Testis (tissue), 2 donors: ENCODE data around the gene WFDC1.

ENCODE experiments used
- CTCF ChIP-seq, 3 experiments: fragments of 450-650 bp in 2 of 3; fragments of 200-600 bp in 1 of 3; sonication (generic) in 1 of 3; IDR thresholded peaks; one replicate each; pipeline ENCODE4 v1.5.1; 2016 to 2019; ENCODE audit warnings: antibody characterized with exemption in 3 of 3, mild to moderate bottlenecking in 2 of 3, moderate library complexity in 1 of 3
- POLR2A ChIP-seq: fragments of 450-650 bp; IDR thresholded peaks from one replicate; pipeline ENCODE4 v1.6.1; 2017; ENCODE audit warnings: antibody characterized with exemption, mild to moderate bottlenecking, moderate library complexity

DNA sequence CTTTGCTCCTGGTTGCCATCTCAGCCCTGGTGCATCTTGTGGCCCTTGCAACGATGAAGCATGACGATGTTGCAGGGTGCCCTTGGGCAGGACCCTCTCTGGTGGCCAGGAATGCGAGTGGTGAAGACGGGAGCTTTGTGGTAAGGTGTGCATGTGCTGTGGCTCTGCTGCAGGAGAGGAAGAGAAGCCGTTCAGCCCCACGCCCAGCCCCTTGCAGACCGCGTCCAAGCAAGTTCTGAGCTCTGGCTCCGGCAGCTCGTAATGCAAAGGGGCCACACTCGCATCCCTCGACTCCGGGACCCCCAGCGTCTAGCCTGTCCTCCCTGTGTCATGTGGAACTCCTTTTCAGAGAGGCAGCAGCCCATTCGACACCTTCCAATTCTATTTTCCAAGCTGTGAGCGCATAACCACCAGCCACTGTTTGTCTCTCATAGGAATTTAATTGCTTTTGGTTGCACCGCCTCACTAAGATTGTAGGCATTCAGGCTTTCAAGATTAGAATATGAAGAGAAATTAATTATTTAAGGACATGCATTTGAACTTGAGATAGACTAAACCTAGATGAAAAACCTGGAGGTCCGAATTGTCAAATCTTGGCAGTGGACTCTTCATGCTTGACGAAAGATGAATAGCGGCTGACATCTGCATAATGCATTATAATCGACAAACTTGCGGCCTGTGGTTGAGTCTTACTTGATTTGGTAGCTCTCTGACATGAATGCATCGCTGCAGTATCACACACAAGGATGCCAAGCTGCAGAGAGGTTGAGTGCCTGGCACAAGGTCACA is 33.7 kb upstream of the WFDC1 start:
- TF ChIP-seq CTCF (IDR thresholded peaks at IDR 0.05) = no peak
- TF ChIP-seq POLR2A = no peak
